GM10266 (cell line): ENCODE data around the gene LOC128125822.

Experiments
- DNase-seq: peaks from one replicate; pipeline ENCODE4 v3.0.0; 2012; ENCODE audit errors: extremely low spot score
- CTCF ChIP-seq: IDR thresholded peaks from 2 replicates; pipeline ENCODE4 v1.5.1; 2012; ENCODE audit warnings: mild to moderate bottlenecking, low read depth; ENCODE audit not compliant: control insufficient read depth, insufficient read depth; ENCODE audit errors: missing control alignments

The LOC128125822 gene

GRCh38 chr6:63565727-63566596 is 6.3 kb upstream of the LOC128125822 start:
- DNase-seq = no peak
- no peak for TF ChIP-seq CTCF

- no peak for DNase-seq
- no peak for TF ChIP-seq CTCF
Observed at GRCh38 chr6:63567966-63568365, 4.3 kb upstream of the LOC128125822 start.

- no peak for TF ChIP-seq CTCF
- no peak for DNase-seq
Observed at GRCh38 chr6:63571361-63572043, 778 bp upstream of the LOC128125822 start.

- TF ChIP-seq CTCF = no peak
- DNase-seq = peak; percentile 34
Observed at GRCh38 chr6:63572747-63573075, 431 bp downstream of the LOC128125822 start.

- no peak for TF ChIP-seq CTCF
- peak; percentile 69 for DNase-seq
Observed at GRCh38 chr6:63573076-63573898, 1.0 kb downstream of the LOC128125822 start.

GRCh38 chr6:63573899-63574553 is 1.7 kb downstream of the LOC128125822 start:
- no peak for DNase-seq
- TF ChIP-seq CTCF = peak; percentile 63
